HG03060 (cell line): Measurements from ENCODE around the gene GPR68.
"Not testable (repeated sequence)": the region's sequence is repeated elsewhere in the genome, so short reads cannot be mapped to it uniquely, and the experiment has no call there.

Experiments used
- ATAC-seq: cut with Tn5 transposase; IDR thresholded peaks from one replicate; pipeline ENCODE4 v1.9.1; 2021; ENCODE audit warnings: low read depth, moderate number of reproducible peaks; ENCODE audit not compliant: unreplicated experiment

The GPR68 gene

DNA sequence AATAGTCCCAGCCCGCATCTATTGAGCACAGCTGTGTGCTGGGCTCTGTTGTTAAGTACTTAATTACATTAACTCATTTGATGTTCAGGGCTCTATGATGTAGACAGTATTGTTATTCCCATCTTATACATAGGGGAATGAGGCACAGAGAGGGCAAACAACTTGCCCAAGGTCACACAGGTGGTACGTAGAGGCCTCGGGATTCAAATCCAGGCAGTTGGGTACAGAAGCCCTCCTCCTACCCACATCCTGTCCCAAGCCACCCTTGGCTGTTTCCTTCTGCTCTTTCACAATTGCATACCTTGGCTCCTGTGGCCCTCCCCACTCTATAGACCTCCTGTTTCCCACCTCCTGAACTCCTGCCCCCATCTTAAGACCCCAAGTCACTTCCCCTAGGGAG, 10.0 kb upstream of the GPR68 start:
- ATAC-seq: no peak

- no peak for ATAC-seq
Observed at GRCh38 chr14:91253795-91254323, 9.4 kb upstream of the GPR68 start.

GRCh38 chr14:91252871-91253794, 8.6 kb upstream of the GPR68 start:
- ATAC-seq: no peak

DNA sequence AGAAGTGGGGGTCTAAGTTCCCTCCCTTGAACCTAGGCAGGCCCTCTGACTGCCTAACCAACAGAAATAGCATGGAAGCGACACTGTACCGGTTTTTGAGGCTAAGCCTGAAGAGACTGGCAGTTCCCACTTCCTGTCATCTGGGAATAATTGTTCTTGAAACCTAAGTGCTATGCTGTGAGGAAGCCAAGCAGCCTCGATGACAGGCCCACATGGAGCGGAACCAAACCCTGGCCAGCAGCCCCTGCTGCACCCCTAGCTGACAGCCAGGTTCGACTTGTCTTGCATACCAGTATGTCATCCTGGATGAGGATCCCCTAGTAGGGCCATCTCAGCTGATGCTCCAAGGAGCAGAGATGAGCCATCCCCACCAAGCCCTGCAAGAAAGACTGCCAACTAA, 6.4 kb upstream of the GPR68 start:
- no peak for ATAC-seq

- ATAC-seq: peak; percentile 86
Observed at GRCh38 chr14:91249841-91250616, 5.5 kb upstream of the GPR68 start.

DNA sequence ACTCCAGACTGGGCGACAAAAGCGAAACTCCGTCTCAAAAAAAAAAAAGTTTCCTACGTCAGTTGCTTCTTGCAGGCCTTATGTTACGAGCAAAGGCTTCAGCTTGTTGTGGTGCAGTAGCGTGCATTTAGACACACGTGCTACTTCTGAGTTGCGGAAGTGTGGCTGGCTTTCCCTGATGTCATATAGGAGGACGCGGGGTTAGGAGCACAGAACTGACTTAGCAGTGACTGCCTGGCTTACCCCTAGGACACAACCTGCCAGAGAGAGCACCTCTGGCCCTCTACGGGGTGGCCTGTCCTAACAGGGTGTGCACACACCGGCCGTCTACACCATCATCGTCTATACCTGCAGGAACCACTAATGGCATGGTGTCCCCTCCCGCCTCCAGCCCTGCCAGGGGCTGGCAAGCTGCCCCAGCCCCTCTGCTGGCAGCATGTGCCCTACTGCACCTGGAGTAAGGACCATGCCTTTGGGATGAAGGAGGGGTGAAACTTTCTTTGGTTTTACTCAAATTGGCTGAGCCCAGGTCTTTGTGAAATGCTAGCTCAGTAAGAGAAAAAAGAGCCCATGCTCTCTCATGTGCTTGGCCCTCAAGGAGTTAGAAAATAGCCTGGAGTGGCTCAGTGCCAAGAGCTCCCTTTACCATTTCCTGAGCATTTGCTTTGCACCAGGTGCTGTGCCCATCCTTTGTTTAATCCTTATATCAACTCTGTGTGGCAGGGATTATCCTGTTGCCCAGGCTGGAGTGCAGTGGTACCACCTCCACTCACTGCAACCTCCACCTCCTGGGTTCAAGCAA, 1.7 kb upstream of the GPR68 start:
- no peak for ATAC-seq

- not testable (repeated sequence) for ATAC-seq
Observed at GRCh38 chr14:91245616-91246015, 1.1 kb upstream of the GPR68 start.

DNA sequence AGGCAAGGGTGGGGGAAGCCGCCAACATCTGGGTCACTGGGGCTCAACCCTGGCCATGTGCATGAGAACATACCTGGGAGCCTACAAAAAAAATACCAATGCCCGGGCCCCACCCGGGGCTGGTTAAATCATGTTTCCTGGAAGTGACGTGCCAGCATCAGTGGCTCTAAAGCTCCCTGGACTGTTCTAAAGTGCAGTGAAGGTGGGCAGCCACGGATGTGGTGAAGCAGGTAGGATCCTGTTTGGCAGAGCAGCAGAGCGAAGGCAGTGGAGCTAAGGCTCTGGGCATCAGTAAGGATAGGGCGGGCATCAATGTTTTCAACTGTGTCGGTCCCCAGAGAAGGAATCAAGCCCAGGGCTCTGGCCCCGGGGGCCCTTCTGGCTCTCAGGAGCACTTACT, 525 bp upstream of the GPR68 start:
- ATAC-seq: no peak

GRCh38 chr14:91243074-91243471, 1.4 kb downstream of the GPR68 start:
- no peak for ATAC-seq

DNA sequence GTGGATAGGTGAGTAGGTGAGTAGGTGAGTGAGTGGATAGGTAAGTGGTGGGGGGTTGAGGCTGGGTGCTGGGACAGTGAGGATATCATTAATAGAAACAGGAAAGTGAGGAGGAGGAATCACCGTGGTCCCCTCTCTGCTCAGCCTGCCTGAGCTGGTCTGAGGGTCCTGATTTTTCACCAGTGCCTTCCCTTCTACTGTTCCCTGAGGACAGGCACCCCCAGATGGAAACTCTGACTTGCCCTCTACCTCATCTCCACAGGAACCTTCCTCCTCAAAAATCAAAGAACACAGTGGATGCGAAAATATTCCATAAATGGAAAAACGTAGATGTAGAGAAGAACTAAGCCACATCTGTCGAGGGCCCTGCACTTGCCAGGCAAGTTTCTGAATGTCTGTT, 1.9 kb downstream of the GPR68 start:
- ATAC-seq: no peak

- ATAC-seq: peak; percentile 46
Observed at GRCh38 chr14:91241863-91242262, 2.6 kb downstream of the GPR68 start.

DNA sequence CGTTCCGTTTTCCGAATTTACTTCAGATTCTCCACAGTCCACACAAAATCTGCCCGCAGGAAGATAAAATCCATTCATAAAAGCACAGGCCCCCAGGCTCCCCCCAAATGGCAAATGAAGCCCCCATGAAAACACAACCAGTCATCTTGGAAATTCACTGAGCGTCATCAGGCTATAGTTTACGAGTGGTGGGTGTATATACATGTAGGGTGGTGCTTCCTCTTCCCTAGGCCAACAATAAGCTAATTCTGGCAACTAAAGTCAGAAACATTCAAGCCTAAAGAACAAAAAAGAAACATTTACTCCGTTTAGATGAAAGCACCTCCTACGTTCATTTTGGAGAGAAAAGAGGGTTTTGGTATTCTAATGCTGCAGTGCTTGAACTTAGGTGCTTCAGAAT, 5.8 kb downstream of the GPR68 start:
- ATAC-seq: no peak

GRCh38 chr14:91238085-91238484, 6.4 kb downstream of the GPR68 start:
- ATAC-seq: no peak

DNA sequence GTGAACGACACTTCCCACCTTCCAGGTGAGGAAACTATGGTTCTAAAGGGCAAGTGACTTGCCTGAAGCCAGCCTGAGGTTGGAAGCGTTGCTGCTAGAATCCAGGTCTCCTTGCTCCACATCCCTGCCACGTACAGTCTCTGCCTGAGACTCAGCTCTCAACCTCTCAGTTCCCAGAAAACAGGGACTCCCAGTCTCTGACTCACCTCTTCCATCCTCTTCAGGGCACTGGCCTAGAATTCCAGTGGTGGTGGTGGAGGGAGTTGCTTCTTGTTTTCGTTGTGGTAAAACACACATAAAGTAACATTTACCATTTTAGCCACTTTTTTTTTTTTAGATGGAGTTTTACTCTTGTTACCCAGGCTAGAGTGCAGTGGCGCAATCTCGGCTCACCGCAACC, 7.3 kb downstream of the GPR68 start:
- no peak for ATAC-seq

- ATAC-seq: no peak
Observed at GRCh38 chr14:91235841-91236240, 8.7 kb downstream of the GPR68 start.

DNA sequence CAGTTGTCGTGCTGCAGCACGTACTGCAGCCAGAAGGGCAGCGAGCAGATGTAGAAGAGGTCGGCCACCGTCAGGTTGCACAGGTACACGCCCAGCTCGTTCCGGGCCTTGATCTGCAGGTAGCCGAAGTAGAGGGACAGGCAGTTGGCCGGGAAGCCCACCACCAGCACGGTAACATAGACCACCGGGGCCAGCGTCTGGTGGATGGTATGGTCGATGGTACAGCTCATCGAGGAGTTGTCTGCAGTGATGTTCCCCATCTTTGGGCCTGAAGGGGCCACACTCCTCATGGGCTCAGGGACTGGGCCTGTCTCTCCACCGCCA, 9.8 kb downstream of the GPR68 start:
- ATAC-seq: no peak

DNA sequence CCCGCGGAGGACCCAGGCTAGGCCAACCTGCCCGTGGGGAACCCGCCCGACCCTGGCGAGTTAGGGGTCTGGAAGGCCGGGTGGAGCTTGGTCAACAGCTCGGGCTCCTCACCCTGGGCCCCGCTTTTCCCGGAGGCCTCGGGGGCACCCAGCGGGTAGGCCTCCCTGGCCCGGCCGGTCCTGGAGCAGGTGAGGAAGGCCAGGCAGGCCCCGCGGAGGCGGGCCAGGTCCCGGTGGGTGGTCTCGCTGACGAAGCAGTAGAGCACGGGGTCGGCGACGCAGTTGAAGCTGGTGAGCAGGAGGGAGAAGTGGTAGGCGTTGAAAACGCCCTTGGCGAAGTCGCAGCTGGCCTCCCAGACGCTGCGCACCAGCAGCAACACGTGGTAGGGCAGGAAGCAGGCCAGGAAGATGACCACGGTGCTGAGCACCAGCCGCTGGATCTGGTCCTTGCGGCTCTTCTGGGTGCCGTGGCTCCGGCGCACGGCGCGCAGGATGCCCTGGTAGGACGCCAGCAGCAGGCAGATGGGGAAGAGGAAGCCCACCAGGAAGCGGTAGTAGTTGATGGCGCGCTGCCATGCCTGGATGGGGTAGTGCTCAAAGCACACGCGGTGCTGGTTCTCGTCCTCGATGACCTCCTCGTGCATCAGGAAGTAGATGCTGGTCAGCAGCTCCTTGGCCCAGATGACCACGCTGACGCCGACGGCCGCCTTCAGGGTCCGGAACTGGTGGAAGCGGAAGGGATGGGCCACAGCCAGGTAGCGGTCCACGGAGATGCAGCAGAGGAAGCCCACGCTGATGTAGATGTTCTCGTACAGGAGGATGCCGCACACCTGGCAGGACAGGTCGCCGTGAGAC, 10.3 kb downstream of the GPR68 start:
- ATAC-seq: no peak

GRCh38 chr14:91232603-91233002, 11.9 kb downstream of the GPR68 start:
- ATAC-seq: no peak

GRCh38 chr14:91232052-91232451, 12.5 kb downstream of the GPR68 start:
- no peak for ATAC-seq

- no peak for ATAC-seq
Observed at GRCh38 chr14:91231446-91231845, 13.1 kb downstream of the GPR68 start.
